Subcutaneous adipose tissue (tissue), 4 donors: ENCODE data around the gene SLC25A21. TPM values are rescaled to one million over a fixed set of nuclear protein-coding genes. Genes with fewer than 3 reads are reported as not detected.

Experiments used
- CTCF ChIP-seq: fragments of 450-650 bp; IDR thresholded peaks from one replicate; pipeline ENCODE4 v1.5.1; 2016; ENCODE audit warnings: low read depth, mild to moderate bottlenecking, control low read depth, antibody characterized with exemption, moderate library complexity
- total RNA-seq, 4 donors: library from RNA; depleted of rRNA; stranded (reverse); fragments of >200 nt; gene quantifications; one replicate each; pipeline ENCODE4 v1.1.0, GENCODE V29; 2016

SLC25A21 gene
- total RNA-seq, 4 donors from 2014 or later = 0.98 to 1.1 TPM; not detected in 2

- no peak for TF ChIP-seq CTCF
Observed at GRCh38 chr14:36659822-36660735, 512.3 kb downstream of the SLC25A21 start.

- TF ChIP-seq CTCF = no peak
Observed at GRCh38 chr14:36659010-36659821, 513.2 kb downstream of the SLC25A21 start.

GRCh38 chr14:36658123-36659009 lies 514.0 kb downstream of the SLC25A21 start:
- TF ChIP-seq CTCF = no peak

GRCh38 chr14:36657399-36658122 lies 514.8 kb downstream of the SLC25A21 start:
- no peak for TF ChIP-seq CTCF

GRCh38 chr14:36656687-36657398 lies 515.6 kb downstream of the SLC25A21 start:
- TF ChIP-seq CTCF = no peak

- no peak for TF ChIP-seq CTCF
Observed at GRCh38 chr14:36655963-36656686, 516.3 kb downstream of the SLC25A21 start.
